ENCODE measurements around the gene FAM193A.
"Not testable (repeated sequence)": the region's sequence is repeated elsewhere in the genome, so short reads cannot be mapped to it uniquely, and the experiment has no call there.

The FAM193A gene

DNA sequence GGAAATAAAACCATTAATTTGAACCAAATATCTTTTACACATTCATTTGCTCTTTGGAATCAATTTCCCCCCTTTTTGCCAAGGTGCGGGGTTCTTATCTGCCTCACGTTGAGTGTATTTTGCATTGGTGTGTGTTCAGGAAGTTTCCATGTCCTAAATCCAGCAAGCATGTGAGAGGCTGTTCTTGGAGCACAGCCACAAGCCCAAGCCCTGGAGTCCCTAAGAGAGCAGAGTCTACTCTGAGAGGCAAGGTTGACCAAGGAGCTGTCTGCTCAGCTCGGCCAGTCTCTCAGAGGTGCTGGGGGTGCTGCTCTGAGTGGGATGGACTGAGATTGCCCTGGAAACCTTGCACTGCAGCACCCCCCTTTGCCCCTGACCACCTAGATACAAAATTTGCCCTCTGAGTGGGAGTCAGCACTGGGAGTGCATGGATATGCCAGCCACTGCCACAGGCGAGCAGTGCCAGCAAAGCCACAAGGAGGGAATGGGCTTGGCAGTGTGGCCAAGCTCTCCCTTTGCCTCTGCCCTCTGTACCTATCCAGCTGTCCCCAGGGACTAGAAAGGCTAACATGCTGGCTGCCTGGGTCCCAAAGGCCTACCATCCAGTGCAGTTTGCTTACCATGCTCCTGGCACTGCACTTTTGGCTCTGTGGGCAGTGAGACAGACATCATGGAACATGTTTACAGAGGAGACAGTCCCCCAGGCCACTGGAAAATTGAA is 20.5 kb upstream of the FAM193A start:
- DNase-seq (ENCODE audit: low read depth in 2 of 2) = no peak

DNA sequence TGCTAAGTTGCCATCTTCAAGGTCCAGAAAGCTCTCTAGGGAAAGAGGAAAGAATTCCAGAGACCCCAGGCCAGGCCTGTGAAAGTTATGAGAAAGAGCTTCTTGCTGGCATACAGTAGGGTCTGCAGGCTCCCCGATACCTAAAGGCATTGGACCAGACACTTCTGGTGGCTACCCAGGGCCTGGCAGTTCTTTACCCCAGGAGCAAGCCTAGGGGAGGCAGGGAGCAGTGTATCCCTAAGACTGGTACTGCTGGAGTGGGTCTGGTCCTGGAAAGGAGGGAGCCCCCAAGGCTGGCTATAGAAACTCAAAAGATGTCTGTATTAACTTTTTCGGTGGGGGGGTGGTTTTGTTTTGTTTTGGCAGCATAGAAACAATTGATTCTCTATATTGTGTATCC is 19.8 kb upstream of the FAM193A start:
- no peak for DNase-seq (ENCODE audit: low read depth in 2 of 2)

DNA sequence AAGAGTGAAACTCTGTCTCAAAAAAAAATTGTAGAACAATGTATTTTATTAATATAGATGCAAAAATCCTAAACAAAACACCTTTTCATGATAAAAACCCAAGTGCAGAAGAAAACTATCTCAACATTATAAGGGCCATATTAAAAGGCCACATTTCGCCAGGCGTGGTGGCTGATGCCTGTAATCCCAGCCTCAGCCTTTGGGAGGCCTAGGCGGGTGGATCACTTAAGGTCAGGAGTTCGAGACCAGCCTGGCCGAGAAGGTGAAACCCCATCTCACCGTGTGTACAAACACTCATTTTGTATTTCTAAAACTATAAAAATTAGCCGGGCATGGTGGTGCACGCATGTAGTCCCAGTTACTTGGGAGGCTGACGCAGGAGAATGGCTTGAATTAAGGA is 9.9 kb upstream of the FAM193A start:
- no peak for DNase-seq (ENCODE audit: low read depth in 2 of 2)

DNA sequence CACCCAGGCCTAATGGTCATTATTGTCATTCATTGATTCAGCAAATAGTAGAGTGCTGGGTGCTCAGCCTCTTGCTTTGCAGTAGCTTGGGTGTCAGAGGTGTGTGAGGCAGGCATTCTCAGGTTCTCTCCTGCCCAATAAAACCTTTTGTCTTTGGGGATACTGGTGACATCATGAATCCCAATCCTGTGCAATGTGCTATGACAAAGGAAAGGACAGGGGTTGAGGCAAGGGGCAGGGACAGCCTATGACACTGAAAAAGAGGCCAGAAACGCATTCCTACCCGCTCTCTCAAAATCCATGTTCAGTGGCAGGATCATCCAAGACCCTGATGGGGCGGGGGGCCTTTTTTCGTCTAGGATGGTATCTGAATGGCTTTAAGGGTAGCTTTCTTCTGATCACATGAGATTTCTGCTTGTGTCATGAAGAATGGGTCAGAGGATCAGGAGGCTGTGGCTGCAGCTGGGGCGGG is 1.5 kb upstream of the FAM193A start:
- DNase-seq (ENCODE audit: low read depth in 2 of 2) = no peak

DNA sequence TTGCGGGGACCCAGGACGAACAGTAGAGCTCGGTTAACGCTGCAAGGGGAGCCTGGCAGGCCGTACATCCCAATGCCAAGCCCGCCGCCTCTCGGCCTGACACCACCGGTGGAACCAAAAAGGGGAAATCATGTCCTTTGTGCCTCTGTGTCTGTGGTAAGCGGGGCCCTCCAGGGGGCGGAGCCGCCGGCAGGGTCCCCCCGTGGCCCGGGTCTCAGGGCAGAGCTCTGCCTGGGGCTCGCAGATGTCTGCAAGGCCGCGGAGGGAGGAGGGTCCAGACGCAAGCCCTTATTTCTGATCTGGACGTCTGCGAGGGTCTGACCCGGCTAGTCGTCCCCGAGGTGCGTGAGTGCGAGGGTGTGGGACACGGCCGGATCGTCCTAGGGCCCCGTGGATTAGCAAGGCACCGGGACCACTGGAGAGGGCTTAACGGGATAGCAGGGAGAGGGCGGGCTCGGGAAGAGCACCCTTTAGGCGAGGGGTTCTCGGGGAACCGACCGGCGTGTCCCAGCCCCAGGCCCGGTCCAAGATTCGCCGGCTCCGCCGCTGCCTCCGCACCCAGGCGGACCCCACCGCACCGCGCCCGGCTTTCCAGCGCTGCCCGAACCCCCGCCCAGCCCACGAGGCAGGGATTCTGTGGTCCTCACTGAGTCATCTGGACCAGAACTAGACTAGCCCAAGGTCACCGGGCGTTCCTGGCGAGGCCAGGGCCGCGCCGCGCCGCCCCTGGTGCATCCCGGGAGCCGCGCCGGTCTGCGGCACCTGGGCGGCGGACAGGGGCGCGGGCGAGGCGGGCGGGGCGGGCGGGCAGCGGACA is 863 bp upstream of the FAM193A start:
- DNase-seq (ENCODE audit: low read depth in 2 of 2) = peak; percentile 22 to 23

DNA sequence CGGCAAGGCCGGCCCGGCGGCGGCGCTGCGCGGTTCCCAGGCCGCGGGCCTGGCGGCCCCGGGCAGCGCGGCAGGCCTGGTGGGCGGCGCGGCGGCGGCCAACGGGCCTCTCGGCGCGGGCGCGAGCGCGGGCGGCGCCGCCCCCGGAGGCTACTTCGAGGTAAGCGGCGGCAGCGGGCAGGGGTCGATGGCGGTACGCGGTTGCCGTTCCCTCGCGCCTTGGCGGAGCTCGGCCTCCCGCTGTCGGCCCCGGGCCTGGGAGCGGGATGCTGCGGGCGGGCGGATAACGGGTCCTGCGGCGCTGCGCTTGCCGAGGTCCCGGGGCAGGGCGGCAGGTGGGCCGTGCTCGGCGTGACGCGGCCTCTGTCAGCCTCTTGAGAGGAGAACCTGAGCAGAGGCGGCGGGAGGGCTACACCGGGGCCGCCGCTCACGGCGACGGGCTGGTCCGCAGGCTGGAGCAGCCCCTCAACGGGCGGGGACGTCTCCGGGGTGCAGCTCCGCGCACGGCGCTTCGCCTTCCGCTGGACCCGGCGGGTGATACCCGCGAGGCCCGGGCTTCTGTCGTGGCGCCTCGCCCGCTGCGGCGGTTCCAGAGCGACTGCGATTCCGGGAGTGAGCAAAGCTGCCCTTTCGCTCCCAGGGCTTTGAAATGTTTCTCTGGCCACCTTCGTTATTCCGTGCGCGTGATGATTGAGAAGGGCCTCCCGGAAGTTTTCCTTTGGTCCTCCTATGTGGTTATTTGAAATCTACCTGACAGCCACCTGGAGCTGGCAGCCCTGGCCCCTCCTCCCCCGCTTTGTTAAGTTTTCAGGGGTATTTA is 774 bp downstream of the FAM193A start:
- peak; percentile 42 to 53 for DNase-seq (ENCODE audit: low read depth in 2 of 2)

DNA sequence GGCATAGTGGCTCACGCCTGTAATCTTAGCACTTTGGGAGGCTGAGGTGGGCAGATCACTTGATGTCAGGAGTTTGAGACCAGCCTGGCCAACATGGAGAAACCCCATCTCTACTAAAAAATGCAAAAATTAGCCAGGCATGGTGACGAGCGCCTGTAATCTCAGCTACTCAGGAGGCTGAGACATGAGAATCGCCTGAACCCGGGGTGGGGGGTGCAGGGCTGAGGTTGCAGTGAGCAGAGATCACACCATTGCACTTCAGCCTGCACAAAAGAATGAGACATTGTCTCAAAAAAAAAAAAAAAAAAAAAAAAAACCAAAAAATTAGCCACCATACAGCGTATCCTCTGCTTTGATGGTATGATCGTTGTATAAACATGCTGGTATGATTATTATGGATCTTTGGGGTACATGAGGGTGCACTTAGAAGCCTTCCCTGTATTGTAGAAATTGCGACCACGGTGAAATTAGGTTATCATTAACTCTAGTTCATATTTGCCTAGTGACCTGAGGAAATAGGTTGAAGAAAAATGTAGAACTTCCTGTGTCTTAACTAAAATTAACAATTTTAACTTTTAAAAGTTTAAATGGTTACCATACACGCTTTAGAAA is 7.2 kb downstream of the FAM193A start:
- not testable (repeated sequence) for DNase-seq (ENCODE audit: low read depth in 2 of 2)

DNA sequence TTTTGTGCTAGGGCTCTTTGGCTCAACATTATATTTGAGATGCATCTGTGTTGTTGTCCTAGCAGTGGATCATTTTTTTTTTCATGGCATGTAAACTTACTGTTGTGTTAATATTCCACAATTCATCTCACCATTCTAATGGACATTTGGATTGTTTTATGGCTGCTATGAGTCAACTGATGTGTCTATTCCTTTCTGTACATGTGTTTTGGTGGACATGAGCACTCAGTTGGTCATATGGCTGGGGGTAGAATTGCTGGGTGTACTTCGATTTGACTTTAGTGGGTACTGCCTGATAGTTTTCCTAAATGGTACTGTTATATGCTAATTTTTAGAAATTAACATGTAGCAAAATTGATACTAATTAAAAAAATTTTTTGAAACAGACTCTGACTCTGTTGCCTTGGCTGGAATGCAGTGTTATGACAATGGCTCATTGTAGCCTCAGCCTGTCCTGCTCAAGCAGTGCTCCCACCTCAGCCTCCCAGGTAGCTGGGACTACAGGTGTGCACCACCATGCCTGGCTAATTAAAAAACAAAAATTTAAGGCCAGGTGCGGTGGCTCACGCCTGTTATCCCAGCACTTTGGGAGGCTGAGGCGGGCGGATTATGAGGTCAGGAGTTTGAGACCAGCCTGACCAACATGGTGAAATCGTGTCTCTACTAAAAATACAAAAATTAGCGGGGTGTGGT is 9.0 kb downstream of the FAM193A start:
- no peak for DNase-seq (ENCODE audit: low read depth in 2 of 2)

DNA sequence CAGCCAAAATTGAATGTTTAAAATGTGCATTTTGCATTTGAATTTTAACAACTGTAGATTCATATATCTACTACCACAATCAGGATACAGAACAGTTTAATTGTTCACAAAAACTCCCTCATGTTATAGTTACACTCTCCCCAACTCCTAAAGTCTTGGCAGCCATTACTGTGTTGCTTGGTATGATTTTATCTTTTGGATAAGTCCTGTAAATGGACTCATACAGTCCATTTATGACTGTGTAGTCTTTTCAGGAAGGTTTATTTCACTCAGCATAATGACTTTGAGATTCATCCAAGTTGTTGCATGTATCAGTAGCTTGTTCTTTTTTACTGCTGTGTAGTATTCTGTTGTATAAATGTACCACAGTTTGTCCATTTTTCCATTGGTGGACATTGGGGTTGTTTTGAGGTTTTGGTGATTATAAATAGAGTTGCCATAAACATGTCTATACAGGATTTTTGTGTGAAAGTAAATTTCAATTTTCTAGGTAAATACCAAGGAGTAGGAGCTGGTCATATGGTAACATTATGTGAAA is 9.9 kb downstream of the FAM193A start:
- no peak for DNase-seq (ENCODE audit: low read depth in 2 of 2)

DNA sequence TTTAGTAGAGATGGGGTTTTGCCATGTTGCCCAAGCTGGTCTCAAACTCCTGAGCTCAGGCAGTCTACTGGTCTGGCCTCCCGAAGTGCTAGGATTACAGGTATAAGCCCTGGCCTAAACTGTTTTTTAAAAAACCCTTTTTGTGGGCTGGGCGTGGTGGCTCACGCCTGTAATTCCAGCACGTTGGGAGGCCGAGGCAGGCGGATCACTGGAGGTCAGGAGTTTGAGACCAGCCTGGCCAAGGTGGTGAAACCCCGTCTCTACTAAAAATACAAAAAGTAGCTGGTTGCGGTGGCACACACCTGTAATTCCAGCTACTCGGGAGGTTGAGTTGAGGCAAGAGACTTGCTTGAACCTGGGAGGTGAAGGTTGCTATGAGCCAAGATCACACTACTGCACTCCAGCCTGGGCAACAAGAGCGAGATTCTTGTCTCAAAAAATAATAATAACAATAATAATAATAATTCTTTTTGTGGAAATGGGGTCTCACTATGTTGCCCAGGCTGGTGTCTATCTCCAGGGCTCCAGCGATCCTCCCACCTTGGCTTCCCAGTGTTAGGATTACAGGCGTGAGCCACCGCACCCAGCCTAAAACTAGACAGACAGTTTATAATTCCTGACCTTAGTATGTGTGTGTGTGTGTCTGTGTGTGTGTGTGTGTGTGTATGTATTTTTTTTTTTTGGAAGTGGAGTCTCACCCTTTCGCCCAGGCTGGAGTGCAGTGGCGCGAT is 10.7 kb downstream of the FAM193A start:
- not testable (repeated sequence) for DNase-seq (ENCODE audit: low read depth in 2 of 2)

DNA sequence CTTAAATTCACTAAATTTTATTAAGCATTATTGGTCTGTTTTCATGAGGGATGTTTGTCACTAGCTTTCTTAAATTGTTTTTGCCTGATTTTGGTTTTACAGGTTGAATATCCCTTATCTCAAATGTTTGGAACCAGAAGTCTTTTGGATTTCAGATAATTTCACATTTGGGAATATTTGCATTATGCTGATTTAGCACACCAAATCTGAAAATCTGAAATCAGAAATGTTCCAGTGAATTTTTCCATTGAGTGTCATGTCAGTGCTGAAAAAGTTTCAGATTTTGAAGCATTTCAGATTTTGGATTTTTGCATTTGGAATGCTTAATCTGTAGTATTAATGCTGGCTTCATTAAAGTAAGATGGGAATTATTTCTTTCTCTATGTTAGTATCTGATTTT is 14.7 kb downstream of the FAM193A start:
- no peak for DNase-seq (ENCODE audit: low read depth in 2 of 2)

DNA sequence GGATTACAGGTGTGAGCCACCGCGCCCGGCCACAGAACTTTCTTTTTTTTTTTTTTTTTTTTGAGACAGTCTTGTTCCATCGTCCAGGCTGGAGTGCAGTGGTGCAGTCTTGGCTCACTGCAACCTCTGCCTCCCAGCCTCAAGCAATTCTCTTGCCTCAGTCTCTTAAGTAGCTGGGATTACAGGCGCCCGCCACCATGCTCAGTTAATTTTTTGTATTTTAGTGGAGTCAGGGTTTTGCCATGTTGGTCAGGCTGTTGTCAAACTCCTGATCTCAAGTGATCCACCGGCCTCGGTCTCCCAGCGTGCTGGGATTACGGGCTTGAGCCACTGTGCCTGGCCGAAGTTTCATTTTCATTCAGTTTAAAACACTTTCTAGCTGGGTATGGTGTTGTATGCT is 16.4 kb downstream of the FAM193A start:
- no peak for DNase-seq (ENCODE audit: low read depth in 2 of 2)

DNA sequence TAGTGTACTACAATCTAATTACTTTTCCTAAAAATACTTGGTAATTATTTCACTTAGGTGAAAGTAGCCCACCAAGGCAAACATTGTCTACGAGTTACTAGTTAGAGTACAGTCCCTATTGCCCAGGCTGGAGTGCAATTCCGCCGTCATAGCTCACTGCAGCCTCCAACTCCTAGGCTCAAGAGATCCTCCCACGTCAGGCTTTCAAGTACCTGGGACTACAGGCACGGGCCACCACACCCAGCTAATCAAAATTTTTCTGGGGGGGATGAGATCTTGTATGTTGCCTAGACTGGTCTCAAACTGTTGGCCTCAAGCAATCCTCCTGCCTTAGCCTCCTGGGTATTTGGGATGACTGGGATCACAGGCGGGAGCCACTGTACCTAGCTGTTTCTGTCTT is 21.9 kb downstream of the FAM193A start:
- no peak for DNase-seq (ENCODE audit: low read depth in 2 of 2)

DNA sequence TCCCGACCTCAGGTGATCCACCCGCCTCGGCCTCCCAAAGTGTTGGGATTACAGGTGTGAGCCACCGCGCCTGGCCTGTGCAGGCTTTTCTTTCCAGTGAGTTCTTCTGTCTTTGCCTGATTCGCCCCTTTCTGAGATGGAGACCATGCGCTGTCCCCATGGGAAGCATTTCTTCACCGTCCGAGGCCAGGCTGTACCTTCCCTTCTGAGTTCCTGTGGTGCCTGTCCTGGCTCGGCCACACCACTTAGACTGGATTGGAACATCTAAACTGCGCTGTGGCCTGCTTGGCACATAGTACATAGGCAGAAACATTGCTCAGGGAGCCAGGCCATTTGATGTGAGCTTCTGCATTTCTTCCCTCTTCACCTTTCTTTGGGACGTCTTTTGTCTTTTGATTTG is 23.7 kb downstream of the FAM193A start:
- no peak for DNase-seq (ENCODE audit: low read depth in 2 of 2)

DNA sequence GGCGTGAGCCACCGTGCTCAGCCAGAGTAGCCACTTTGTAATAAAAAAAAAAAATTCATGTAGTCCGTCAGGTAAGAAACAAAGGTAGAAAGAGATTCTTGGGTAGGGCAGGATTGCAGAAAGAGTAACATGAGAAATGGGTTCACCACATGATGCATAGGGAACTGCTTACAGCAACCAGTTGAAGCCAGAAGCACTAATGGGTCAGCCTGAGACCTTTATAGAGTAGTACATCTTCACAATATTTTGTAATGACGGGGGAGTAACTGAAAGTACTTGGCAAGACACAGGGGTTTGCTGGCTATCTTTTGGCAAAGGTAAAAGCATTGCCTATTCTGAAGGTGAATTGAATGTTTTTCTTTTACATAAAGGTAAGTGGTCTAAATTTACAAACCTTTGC is 29.1 kb downstream of the FAM193A start:
- DNase-seq (ENCODE audit: low read depth in 2 of 2) = no peak

DNA sequence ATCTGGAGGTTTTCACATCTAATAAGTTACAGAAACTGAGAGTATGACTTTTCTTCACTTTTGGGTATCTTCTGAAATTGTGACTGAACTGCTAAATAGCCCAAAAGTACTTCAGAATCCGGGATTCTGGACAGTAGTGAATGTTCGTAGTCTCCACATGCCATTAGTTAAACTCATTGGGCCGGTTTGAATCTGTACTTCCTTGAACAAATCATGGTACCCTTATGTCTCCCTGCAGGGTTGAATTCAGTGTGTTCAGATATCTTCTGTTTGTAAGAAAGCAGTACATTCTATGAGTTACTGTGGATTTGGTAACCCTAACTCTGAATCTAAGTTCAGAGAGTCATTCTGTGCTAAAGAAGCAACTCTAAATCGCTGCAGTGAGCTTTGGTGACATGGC is 33.6 kb downstream of the FAM193A start:
- DNase-seq (ENCODE audit: low read depth in 2 of 2) = no peak

DNA sequence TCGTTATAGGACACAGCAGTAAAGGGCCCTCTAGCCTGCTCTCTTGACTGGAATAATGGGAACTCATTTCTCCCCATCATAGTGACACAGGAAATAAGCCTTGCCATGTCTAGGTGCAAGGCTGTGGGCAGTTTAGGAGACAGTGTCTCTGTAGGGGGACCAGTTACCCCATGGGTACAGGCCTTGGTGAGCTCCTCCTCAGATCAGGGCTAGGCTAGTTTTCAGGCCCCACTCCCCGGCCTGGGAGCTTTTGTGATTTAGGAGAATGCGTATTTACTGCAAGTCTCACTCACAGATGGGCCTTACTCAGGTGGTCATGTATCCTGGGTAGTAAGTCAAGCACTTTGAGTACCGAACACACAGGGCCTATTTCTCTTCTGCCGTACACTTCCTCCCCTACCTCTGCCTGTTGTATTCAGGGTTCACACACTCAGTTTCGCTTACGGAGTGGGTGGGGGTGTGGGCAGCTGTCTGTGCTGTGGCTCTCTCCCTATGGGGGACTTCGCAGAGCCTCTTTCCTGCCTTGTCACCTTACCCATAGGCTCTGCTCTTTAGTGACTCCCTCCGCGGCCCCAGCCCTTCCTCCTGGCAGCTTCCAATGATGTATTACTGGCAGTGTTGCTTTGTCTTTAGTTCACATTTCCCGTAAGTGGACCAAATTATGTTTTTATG is 34.2 kb downstream of the FAM193A start:
- DNase-seq (ENCODE audit: low read depth in 2 of 2) = peak; percentile 20 to 26

DNA sequence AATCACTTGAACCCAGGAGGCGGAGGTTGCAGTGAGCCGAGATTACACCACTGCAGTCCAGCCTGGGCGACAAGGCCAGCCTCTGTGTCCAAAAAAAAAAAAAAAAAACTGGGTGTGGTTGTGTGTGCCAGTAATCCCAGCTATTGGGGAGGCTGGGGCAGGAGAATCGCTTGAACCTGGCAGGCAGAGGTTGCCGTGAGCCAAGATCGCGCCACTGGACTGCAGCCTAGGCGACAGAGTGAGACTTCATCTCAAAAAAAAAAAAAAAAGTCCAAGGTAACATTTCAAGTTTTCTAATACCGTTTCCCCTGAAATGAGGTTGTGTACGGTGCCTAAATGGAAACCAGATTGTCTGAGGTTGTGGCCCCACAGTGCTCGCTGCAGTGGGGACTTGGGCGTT is 35.6 kb downstream of the FAM193A start:
- DNase-seq (ENCODE audit: low read depth in 2 of 2) = no peak

DNA sequence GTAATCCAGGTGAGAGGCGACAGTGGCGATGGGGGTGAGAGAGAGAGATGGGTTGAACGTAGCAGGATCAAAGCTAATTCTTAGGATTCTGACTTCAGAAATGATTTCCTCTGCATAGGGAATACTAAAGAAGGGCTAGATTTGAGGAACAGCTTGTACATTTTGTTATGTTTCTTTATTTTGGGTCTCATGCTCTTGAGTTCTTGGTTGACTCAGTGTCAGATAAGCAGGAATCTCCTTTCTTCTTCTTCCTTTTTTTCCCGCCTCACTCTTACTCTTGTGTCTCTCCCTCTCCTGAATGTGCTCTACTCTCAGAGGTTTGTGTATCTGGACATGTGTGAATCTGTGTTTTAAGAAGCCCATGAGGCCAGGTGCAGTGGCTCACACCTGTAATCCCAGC is 36.4 kb downstream of the FAM193A start:
- no peak for DNase-seq (ENCODE audit: low read depth in 2 of 2)

DNA sequence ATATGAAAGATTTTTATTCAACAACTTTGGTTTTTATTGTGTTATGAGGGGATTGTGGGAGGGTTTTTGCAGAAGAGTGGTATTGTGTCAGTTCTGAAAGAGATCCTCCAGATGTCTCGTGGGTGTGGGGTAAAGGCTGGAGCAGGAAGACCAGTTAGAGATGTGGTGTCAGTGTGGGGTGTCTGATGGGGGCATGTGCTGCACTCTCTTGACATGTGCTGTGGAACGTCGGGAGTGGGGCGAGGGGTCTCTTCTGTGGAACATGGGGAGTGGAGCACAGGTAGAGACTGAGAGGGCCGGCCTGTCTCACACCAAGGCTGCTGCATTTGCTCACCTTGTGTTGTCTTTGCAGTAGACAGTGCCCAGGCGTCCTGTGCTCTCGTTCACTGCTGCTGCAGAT is 37.6 kb downstream of the FAM193A start:
- no peak for DNase-seq (ENCODE audit: low read depth in 2 of 2)

All from stimulated activated CD4-positive, alpha-beta T cell treated with anti-CD3 and anti-CD28 coated beads, Interleukin-4, amount 100 ng/mL, for 48 hours (primary cell).